CD4-positive, alpha-beta T cell treated with Interleukin-6 at 100 ng/mL for 8 hours (primary cell): ENCODE data around the gene DCAF15.
"Not testable (repeated sequence)": the region's sequence is repeated elsewhere in the genome, so short reads cannot be mapped to it uniquely, and the experiment has no call there.

Experiments
- DNase-seq: peaks from one replicate; pipeline ENCODE4 v3.0.0-alpha.2; 2020; ENCODE audit warnings: mixed read lengths, low spot score

The DCAF15 gene

GRCh38 chr19:13959962-13960862 is 7.9 kb downstream of the DCAF15 start:
- DNase-seq = no peak

- no peak for DNase-seq
Measured at GRCh38 chr19:13960863-13961784, 8.8 kb downstream of the DCAF15 start.

- no peak for DNase-seq
Measured at GRCh38 chr19:13961826-13962698, 9.8 kb downstream of the DCAF15 start.

- no peak for DNase-seq
Measured at GRCh38 chr19:13962699-13963602, 10.6 kb downstream of the DCAF15 start.

- DNase-seq = no peak
Measured at GRCh38 chr19:13963603-13964105, 11.3 kb downstream of the DCAF15 start.

GRCh38 chr19:13964776-13965175 is 12.5 kb downstream of the DCAF15 start:
- no peak for DNase-seq

GRCh38 chr19:13965377-13965896 is 13.1 kb downstream of the DCAF15 start:
- no peak for DNase-seq

- no peak for DNase-seq
Measured at GRCh38 chr19:13965926-13966683, 13.8 kb downstream of the DCAF15 start.

- no peak for DNase-seq
Measured at GRCh38 chr19:13966684-13967128, 14.4 kb downstream of the DCAF15 start.

- not testable (repeated sequence) for DNase-seq
Measured at GRCh38 chr19:13967206-13967605, 14.9 kb downstream of the DCAF15 start.

GRCh38 chr19:13968383-13968935 is 16.1 kb downstream of the DCAF15 start:
- no peak for DNase-seq

- no peak for DNase-seq
Measured at GRCh38 chr19:13968999-13969398, 16.7 kb downstream of the DCAF15 start.

GRCh38 chr19:13969897-13970296 is 17.6 kb downstream of the DCAF15 start:
- no peak for DNase-seq

- DNase-seq = not testable (repeated sequence)
Measured at GRCh38 chr19:13971868-13972267, 19.6 kb downstream of the DCAF15 start.

- no peak for DNase-seq
Measured at GRCh38 chr19:13972368-13973155, 20.3 kb downstream of the DCAF15 start.

GRCh38 chr19:13973479-13973878 is 21.2 kb downstream of the DCAF15 start:
- not testable (repeated sequence) for DNase-seq

- peak; percentile 58 for DNase-seq
Measured at GRCh38 chr19:13974073-13974472, 21.8 kb downstream of the DCAF15 start.

- DNase-seq = no peak
Measured at GRCh38 chr19:13975870-13976269, 23.6 kb downstream of the DCAF15 start.
